GM19099 (cell line): Measurements from ENCODE around the gene TRAPPC12.

Experiments
- POLR2A ChIP-seq: IDR thresholded peaks from 3 replicates; pipeline ENCODE4 v1.6.1; 2011; ENCODE audit warnings: low read depth; ENCODE audit not compliant: insufficient read length; ENCODE audit errors: extremely low read depth

Gene TRAPPC12

GRCh38 chr2:3489764-3490115, 110.2 kb downstream of the TRAPPC12 start:
- no peak for TF ChIP-seq POLR2A

- no peak for TF ChIP-seq POLR2A
These were observed 111.0 kb downstream of the TRAPPC12 start for GRCh38 chr2:3490191-3491170.

GRCh38 chr2:3491306-3491705, 111.8 kb downstream of the TRAPPC12 start:
- TF ChIP-seq POLR2A, result no peak

- no peak for TF ChIP-seq POLR2A
These were observed 112.4 kb downstream of the TRAPPC12 start for GRCh38 chr2:3491716-3492474.

GRCh38 chr2:3492951-3493614, 113.6 kb downstream of the TRAPPC12 start:
- TF ChIP-seq POLR2A, result no peak

GRCh38 chr2:3493615-3494007, 114.1 kb downstream of the TRAPPC12 start:
- TF ChIP-seq POLR2A, result no peak

GRCh38 chr2:3494984-3495666, 115.6 kb downstream of the TRAPPC12 start:
- no peak for TF ChIP-seq POLR2A

- TF ChIP-seq POLR2A, result no peak
These were observed 119.4 kb downstream of the TRAPPC12 start for GRCh38 chr2:3498783-3499394.

- no peak for TF ChIP-seq POLR2A
These were observed 120.9 kb downstream of the TRAPPC12 start for GRCh38 chr2:3500326-3500899.

GRCh38 chr2:3503046-3503445, 123.6 kb downstream of the TRAPPC12 start:
- TF ChIP-seq POLR2A, result no peak

GRCh38 chr2:3503483-3503882, 124.0 kb downstream of the TRAPPC12 start:
- TF ChIP-seq POLR2A, result no peak

GRCh38 chr2:3504741-3505140, 125.2 kb downstream of the TRAPPC12 start:
- TF ChIP-seq POLR2A, result no peak

- TF ChIP-seq POLR2A, result no peak
These were observed 126.3 kb downstream of the TRAPPC12 start for GRCh38 chr2:3505771-3506170.

- no peak for TF ChIP-seq POLR2A
These were observed 132.6 kb downstream of the TRAPPC12 start for GRCh38 chr2:3512086-3512485.
